ENCODE results near the gene DYTN.

Gene DYTN

DNA sequence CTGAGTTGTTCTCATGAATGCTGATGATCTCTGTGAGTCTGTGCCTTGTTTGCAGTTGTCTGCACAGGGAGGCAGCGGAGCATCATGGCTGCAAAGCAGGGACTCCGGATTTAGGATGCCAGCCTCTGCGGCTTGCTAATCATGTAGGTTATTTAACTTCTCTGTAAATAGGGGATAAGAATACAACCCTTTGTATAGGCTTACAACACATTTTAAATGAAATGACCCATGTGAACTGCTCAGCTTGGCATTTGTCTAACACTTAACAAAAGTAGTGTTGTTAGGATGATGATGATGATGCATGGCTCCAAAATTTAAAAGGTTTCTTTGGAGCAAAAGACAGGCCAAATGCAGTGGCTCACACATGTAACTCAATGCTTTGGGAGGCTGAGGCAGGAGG is 19.4 kb downstream of the DYTN start:
- no peak for DNase-seq (ENCODE audit: low spot score)

GRCh38 chr2:206696910-206697309 is 21.3 kb downstream of the DYTN start:
- no peak for DNase-seq (ENCODE audit: low spot score)

GRCh38 chr2:206693399-206694137 is 24.6 kb downstream of the DYTN start:
- peak; percentile 61 for DNase-seq (ENCODE audit: low spot score)

DNA sequence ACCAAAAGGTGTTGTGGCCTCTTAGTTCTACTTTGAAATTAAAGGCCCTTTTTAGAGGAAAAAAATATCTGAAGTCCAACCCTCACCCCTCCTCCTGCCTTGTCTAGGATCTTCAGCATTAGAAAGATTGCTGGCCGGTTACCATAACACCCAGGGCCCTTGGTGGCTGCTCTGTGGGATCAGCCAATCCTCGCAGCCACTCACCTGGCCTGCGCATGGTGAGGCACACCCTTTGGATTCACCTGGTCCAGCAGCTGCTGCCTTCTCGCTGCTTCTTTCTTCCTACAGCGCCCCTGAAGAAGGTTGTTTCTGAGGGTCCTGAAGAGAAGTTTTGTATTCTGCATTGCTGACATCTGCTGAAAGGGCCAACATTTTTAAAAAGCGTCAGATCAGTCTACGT is 25.2 kb downstream of the DYTN start:
- no peak for DNase-seq (ENCODE audit: low spot score)

DNA sequence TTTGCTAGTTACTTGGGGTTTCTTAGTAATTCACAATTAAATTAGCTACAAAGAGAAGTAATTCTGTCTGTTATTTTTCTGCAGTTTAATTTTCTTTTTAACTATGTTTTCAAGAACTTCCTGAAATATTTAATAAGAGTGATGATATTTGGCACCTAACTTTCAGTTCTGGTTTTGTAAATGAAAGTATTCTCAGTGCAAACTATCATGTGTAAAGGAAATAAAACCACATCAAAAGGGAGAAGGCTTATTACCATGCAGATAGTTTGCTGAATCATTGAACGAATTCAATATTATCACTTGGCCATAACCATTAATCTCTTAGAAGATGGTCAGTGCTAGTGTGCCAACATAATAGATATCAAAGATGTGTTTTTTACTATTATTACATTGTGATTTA is 29.2 kb downstream of the DYTN start:
- DNase-seq (ENCODE audit: low spot score), result no peak

GRCh38 chr2:206688453-206688852 is 29.7 kb downstream of the DYTN start:
- DNase-seq (ENCODE audit: low spot score), result no peak

GRCh38 chr2:206683546-206683945 is 34.6 kb downstream of the DYTN start:
- no peak for DNase-seq (ENCODE audit: low spot score)

GRCh38 chr2:206670531-206671319 is 47.5 kb downstream of the DYTN start:
- DNase-seq (ENCODE audit: low spot score), result no peak

GRCh38 chr2:206665251-206665650 is 52.9 kb downstream of the DYTN start:
- no peak for DNase-seq (ENCODE audit: low spot score)

GRCh38 chr2:206657087-206657486 is 61.1 kb downstream of the DYTN start:
- no peak for DNase-seq (ENCODE audit: low spot score)

DNA sequence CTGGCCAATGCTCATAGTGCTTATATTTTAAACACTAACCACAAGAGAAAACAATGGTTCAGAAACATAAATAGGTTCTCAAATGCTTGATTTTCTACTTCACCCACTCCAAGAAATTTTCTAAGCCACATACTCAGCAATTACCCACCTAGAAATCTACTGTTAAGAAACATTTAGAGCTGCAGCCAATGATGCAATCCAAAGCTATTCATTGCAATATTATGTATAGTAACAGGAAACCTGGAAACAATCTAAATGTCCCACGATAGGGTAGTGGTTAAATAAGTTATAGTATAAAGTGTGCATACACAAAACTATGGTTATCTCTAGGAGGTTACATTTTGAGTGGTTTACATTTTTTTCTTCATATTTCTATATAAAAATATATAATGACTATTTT is 70.2 kb downstream of the DYTN start:
- no peak for DNase-seq (ENCODE audit: low spot score)

DNA sequence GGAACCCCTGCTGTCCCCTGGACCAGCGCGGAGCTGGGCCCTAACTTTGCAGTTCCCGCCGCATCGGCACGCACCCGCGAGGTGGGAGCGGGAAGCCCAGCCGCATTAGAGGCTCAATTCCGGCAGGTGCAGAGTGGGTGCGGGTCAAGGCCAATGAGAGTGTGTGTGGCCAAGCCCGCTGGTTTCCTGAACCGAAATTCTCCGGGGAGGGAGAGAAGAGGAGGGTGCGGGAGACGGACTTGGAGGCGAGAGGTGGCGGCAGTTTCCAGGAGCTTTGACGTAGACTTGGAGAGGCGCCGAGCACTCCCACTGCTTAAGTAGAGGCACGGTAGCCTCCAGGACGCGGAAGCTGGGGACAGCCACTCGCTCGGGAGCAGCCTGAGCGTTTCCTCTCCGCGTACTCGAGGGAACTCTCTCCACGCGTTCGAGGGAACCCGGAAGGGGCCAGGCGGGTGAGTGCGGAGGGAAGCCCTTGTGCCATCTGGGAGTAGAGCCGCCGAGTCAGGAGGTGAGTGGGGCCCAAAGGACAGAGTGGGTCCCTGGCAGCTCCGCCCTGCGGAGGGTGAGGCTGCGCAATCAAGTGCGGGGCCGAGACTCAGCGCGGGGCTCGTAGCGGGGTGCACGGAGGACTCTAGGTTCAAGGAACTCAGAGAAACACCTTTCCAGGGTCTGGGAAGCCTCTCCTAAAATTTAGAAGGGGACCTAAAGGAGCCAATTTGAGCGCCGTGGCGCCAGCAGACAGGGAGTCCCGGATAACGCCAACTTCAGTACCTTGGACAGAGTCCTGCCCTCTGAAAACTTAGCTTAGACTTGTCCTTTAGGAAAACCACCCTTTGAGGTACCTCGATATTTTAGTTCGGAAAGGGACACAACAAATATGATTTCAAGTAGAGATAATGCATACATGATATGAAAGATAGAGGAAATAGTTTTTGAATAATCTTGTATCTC is 75.8 kb downstream of the DYTN start, which contains the start of gene FAM237A:
Gene FAM237A (plus strand): TSS at position 413 of the 951 bp plus-strand sequence. CDS start 1,750 bp downstream, outside the sequence.
- DNase-seq (ENCODE audit: low spot score), result no peak

DNA sequence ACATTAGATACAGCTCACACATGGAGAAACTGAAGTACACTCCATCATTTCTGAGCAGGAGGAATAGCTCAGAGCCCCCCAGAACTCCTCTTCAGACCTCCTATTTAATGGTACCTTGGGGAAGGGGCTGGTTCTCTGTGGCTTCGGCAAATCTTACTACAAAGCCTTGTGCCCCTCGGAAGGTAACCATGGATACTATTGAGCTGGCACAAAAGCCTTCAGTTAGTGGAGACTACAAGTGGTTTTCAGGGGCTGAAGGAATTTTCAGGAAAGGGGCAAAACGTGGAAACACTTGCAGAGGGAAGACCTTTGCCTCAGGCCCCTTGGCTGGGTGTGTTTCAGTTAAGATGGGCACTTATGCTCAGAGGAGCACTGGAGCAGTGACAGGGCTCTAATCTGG is 77.0 kb downstream of the DYTN start:
- DNase-seq (ENCODE audit: low spot score), result no peak

GRCh38 chr2:206639636-206640035 is 78.6 kb downstream of the DYTN start:
- DNase-seq (ENCODE audit: low spot score), result no peak

GRCh38 chr2:206635015-206635414 is 83.2 kb downstream of the DYTN start:
- DNase-seq (ENCODE audit: low spot score), result no peak

DNA sequence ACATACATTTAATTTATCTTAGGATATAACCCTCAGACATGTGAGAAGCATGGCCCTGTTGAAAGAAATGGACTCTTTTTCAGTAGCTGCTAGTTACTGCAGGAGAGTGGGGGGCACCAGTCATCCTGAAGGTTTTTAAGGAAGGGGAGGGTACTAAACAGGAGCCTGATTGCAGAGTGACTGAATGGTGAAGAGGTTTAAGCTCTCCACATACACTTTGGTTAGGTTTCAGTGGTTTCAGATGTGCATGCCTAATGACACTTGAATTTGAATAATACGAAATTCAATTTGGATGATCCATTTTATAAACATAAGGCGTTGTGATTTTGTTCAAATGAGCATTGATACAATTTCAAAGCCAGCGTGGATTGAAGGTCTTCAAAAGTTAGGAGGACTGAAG is 86.9 kb downstream of the DYTN start:
- no peak for DNase-seq (ENCODE audit: low spot score)

DNA sequence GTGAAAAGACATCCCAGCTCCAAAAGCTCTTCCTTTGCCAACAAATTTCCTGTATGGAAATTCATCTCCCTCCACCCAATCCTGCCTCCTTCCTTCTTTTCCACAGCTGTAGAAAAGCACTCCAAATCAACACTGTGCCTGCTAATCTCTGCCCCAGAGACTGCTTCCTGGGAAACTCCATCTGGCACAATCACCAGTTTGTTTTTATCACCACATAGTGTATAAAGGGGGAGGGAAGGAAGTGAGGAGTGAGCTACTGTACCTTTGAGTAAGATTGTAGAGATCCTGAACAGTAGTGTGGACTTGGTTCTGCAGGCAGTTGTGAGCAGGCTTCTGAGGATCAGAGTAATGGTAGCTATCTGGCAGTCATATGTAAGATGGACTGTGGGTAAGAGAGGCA is 90.6 kb downstream of the DYTN start:
- DNase-seq (ENCODE audit: low spot score), result no peak

GRCh38 chr2:206626108-206626507 is 92.1 kb downstream of the DYTN start:
- DNase-seq (ENCODE audit: low spot score), result no peak

- DNase-seq (ENCODE audit: low spot score), result no peak
Measured at GRCh38 chr2:206619011-206619410, 99.2 kb downstream of the DYTN start.

- no peak for DNase-seq (ENCODE audit: low spot score)
Measured at GRCh38 chr2:206616151-206616550, 102.0 kb downstream of the DYTN start.

GRCh38 chr2:206615417-206616089 is 102.6 kb downstream of the DYTN start:
- no peak for DNase-seq (ENCODE audit: low spot score)

DNA sequence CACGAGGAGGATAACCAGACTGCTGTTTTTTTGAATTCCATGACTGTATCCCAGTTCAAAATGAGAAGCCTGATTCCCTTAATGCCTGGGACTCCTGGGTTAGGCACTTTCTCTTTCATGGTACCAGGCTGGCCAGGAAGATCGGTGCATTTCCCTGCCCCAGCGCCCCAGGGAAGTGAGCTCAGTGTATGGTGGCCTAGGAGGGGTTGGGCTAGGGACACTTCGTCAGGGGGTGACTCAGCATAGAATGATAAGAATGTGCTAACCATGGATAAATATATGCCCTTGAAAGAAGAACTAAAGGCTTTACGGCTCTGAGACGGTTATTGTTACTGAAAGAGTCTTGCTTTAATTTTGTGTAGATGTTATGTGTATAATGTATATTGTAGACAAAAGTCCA is 103.4 kb downstream of the DYTN start:
- no peak for DNase-seq (ENCODE audit: low spot score)
